ENCODE measurements around the gene OR5D18. TPM values are rescaled to one million over a fixed set of nuclear protein-coding genes. Genes with fewer than 3 reads are reported as not detected.
"Not testable (repeated sequence)": the region's sequence is repeated elsewhere in the genome, so short reads cannot be mapped to it uniquely, and the experiment has no call there.

Gene OR5D18
- total and polyA plus RNA-seq, 5 donors from 2014 or later = not detected

DNA sequence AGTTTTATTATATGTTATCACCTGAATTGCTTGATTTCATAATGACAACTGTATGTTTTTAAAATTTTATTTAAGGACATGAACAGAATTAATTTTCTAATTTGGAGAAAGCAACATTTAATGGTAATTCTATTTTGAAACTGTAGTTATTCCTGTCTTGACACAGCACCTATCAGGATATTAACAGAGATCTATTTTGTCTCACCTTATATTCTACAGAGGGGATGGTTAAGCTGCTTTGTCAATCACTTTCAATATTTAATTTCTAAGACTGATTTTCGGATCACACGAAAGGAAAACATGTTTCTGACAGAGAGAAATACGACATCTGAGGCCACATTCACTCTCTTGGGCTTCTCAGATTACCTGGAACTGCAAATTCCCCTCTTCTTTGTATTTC is 19.0 kb downstream of the OR5D18 start, which contains the start of gene OR5D16:
OR5D16 (plus strand) TSS at position 301 of the 400 bp plus-strand sequence; CDS start at position 301, 0 bp downstream.
- H3K27ac Mint-ChIP-seq = no peak within 1 kb of the TSS
- no peaks in the 10 kb centered on the region for H3K36me3 Mint-ChIP-seq
- ATAC-seq (ENCODE audit: low read depth in 2 of 2) = no peak

GRCh38 chr11:55847453-55847852 is 28.0 kb downstream of the OR5D18 start:
- Mint-ChIP-seq H3K4me3 (no peak overlapping the region), H3K9me3 (peaks cover 1 to 24% (median 15%) of the 10 kb centered on the region in 7 donors), H3K4me1 (no peaks in the 10 kb centered on the region), H3K36me3 (no peaks in the 10 kb centered on the region), H3K27ac (no peak overlapping the region), H3K27me3 (no peaks in the 10 kb centered on the region)
- no peak for DNase-seq
- Histone ChIP-seq H3K4me1 (ENCODE audit: control insufficient read depth, insufficient read depth, low read length, poor library complexity, severe bottlenecking) (no peaks in the 10 kb centered on the region), H3K27ac (ENCODE audit: insufficient read depth, low read length, poor library complexity, severe bottlenecking) (no peak overlapping the region), H3K27me3 (ENCODE audit: control insufficient read depth, insufficient read depth, low read length) (no peaks in the 10 kb centered on the region), H3K9me3 (ENCODE audit: control insufficient read depth in 2 of 2, low read length in 2 of 2) (no peaks in the 10 kb centered on the region), H3K4me3 (ENCODE audit: low read depth, low read length) (no peak overlapping the region), H3K36me3 (ENCODE audit: control insufficient read depth, insufficient read depth, low read length) (no peaks in the 10 kb centered on the region)
- no peak for ATAC-seq (ENCODE audit: low read depth in 2 of 2)

More for the DNA sequence above, 19.0 kb downstream of the OR5D18 start, which contains the start of gene OR5D16:
- H3K4me3 Mint-ChIP-seq = no peak within 1 kb of the TSS
- H3K9me3 Mint-ChIP-seq = peaks cover 0 to 29% (median 5%) of the 10 kb centered on the region in 7 donors
- H3K4me1 Mint-ChIP-seq = no peaks in the 10 kb centered on the region
- no peak within 1 kb of the TSS for H3K27ac ChIP-seq (ENCODE audit: insufficient read depth, low read length, poor library complexity, severe bottlenecking)
- DNase-seq = no peak
- no peaks in the 10 kb centered on the region for H3K27me3 ChIP-seq (ENCODE audit: control insufficient read depth, insufficient read depth, low read length)
- no peaks in the 10 kb centered on the region for H3K36me3 ChIP-seq (ENCODE audit: control insufficient read depth, insufficient read depth, low read length)
- H3K27me3 Mint-ChIP-seq = no peaks in the 10 kb centered on the region
- no peaks in the 10 kb centered on the region for H3K4me1 ChIP-seq (ENCODE audit: control insufficient read depth, insufficient read depth, low read length, poor library complexity, severe bottlenecking)
- H3K4me3 ChIP-seq (ENCODE audit: low read depth, low read length) = no peak within 1 kb of the TSS
- peaks cover 0 to 3% of the 10 kb centered on the region in 2 experiments for H3K9me3 ChIP-seq (ENCODE audit: control insufficient read depth in 2 of 2, low read length in 2 of 2)

- no peak overlapping the region for H3K4me3 Mint-ChIP-seq
- ATAC-seq (ENCODE audit: low read depth in 2 of 2) = no peak
- Histone ChIP-seq H3K4me1 (ENCODE audit: control insufficient read depth, insufficient read depth, low read length, poor library complexity, severe bottlenecking) (no peaks in the 10 kb centered on the region), H3K27ac (ENCODE audit: insufficient read depth, low read length, poor library complexity, severe bottlenecking) (no peak overlapping the region), H3K36me3 (ENCODE audit: control insufficient read depth, insufficient read depth, low read length) (no peaks in the 10 kb centered on the region), H3K9me3 (ENCODE audit: control insufficient read depth in 2 of 2, low read length in 2 of 2) (no peaks in the 10 kb centered on the region), H3K27me3 (ENCODE audit: control insufficient read depth, insufficient read depth, low read length) (no peaks in the 10 kb centered on the region), H3K4me3 (ENCODE audit: low read depth, low read length) (no peak overlapping the region)
- H3K27me3 Mint-ChIP-seq = no peaks in the 10 kb centered on the region
- H3K4me1 Mint-ChIP-seq = no peaks in the 10 kb centered on the region
- H3K36me3 Mint-ChIP-seq = no peaks in the 10 kb centered on the region
- H3K9me3 Mint-ChIP-seq = peaks cover 0 to 32% (median 16%) of the 10 kb centered on the region in 7 donors
- H3K27ac Mint-ChIP-seq = no peak overlapping the region
- no peak for DNase-seq
Measured at GRCh38 chr11:55849037-55849436, 29.6 kb downstream of the OR5D18 start.

DNA sequence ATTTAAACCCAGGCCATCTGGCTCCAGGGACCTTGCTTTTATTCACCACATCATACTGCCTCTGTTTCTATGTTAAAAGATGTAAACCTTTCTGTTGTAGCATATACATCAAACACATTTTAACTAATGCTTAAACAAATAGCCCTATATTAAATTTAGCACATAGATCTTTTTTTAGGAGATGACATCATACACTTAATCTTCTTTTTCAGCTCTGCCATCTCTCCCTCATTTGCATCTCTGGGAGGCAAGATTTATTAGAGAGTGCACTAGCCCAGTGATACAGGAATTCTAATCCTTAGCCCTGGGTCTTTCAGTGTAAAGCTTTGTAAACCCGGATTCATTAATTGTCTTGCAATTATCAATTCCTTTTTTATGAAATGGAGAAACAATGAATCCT is 32.7 kb downstream of the OR5D18 start:
- H3K4me3 Mint-ChIP-seq = no peak overlapping the region
- no peaks in the 10 kb centered on the region for H3K27me3 Mint-ChIP-seq
- H3K27ac Mint-ChIP-seq = no peak overlapping the region
- no peaks in the 10 kb centered on the region for H3K36me3 ChIP-seq (ENCODE audit: control insufficient read depth, insufficient read depth, low read length)
- H3K9me3 ChIP-seq (ENCODE audit: control insufficient read depth in 2 of 2, low read length in 2 of 2) = no peaks in the 10 kb centered on the region
- no peaks in the 10 kb centered on the region for H3K27me3 ChIP-seq (ENCODE audit: control insufficient read depth, insufficient read depth, low read length)
- no peaks in the 10 kb centered on the region for H3K36me3 Mint-ChIP-seq
- H3K4me3 ChIP-seq (ENCODE audit: low read depth, low read length) = no peak overlapping the region
- H3K4me1 ChIP-seq (ENCODE audit: control insufficient read depth, insufficient read depth, low read length, poor library complexity, severe bottlenecking) = no peaks in the 10 kb centered on the region
- DNase-seq (no peak), ATAC-seq (ENCODE audit: low read depth in 2 of 2) (no peak)
- no peak overlapping the region for H3K27ac ChIP-seq (ENCODE audit: insufficient read depth, low read length, poor library complexity, severe bottlenecking)
- peaks cover 0 to 27% (median 10%) of the 10 kb centered on the region in 7 donors for H3K9me3 Mint-ChIP-seq
- no peaks in the 10 kb centered on the region for H3K4me1 Mint-ChIP-seq

- ATAC-seq (ENCODE audit: low read depth in 2 of 2) = no peak
- H3K4me1 Mint-ChIP-seq = no peaks in the 10 kb centered on the region
- no peaks in the 10 kb centered on the region for H3K36me3 ChIP-seq (ENCODE audit: control insufficient read depth, insufficient read depth, low read length)
- no peaks in the 10 kb centered on the region for H3K4me1 ChIP-seq (ENCODE audit: control insufficient read depth, insufficient read depth, low read length, poor library complexity, severe bottlenecking)
- no peak for DNase-seq
- no peaks in the 10 kb centered on the region for H3K36me3 Mint-ChIP-seq
- no peak overlapping the region for H3K27ac Mint-ChIP-seq
- no peak overlapping the region for H3K27ac ChIP-seq (ENCODE audit: insufficient read depth, low read length, poor library complexity, severe bottlenecking)
- no peak overlapping the region for H3K4me3 Mint-ChIP-seq
- H3K9me3 ChIP-seq (ENCODE audit: control insufficient read depth in 2 of 2, low read length in 2 of 2) = no peaks in the 10 kb centered on the region
- H3K4me3 ChIP-seq (ENCODE audit: low read depth, low read length) = no peak overlapping the region
- H3K27me3 ChIP-seq (ENCODE audit: control insufficient read depth, insufficient read depth, low read length) = no peaks in the 10 kb centered on the region
- H3K9me3 Mint-ChIP-seq = peaks cover under 1 to 33% (median 8%) of the 10 kb centered on the region in 7 donors
- H3K27me3 Mint-ChIP-seq = no peaks in the 10 kb centered on the region
Measured at GRCh38 chr11:55854704-55855103, 35.3 kb downstream of the OR5D18 start.

DNA sequence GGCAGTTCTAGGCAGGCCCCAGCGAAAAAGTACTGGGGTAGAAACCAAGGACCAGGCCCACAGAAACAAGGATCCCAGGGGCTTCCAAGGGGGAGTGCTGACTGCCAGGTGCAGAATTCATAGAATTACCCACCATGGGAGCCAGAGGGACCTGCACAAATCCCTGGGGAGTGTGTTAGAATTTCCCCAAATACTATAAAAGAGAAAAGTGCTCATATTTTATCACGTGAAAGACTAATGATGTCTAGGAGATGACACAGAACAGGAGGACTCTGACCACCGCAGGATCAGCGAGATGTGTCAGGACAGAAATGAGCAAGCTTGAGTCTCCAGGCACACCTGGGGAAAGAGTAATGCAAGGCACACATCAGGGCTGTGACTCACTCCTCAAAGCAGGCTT is 47.9 kb downstream of the OR5D18 start:
- not testable (repeated sequence) for H3K36me3 Mint-ChIP-seq; H3K4me1 ChIP-seq (ENCODE audit: control insufficient read depth, insufficient read depth, low read length, poor library complexity, severe bottlenecking); DNase-seq; H3K27me3 ChIP-seq (ENCODE audit: control insufficient read depth, insufficient read depth, low read length); H3K27ac ChIP-seq (ENCODE audit: insufficient read depth, low read length, poor library complexity, severe bottlenecking); H3K4me3 Mint-ChIP-seq; H3K4me3 ChIP-seq (ENCODE audit: low read depth, low read length); H3K4me1 Mint-ChIP-seq; H3K27ac Mint-ChIP-seq; H3K9me3 ChIP-seq (ENCODE audit: control insufficient read depth in 2 of 2, low read length in 2 of 2); H3K27me3 Mint-ChIP-seq; ATAC-seq (ENCODE audit: low read depth in 2 of 2); H3K36me3 ChIP-seq (ENCODE audit: control insufficient read depth, insufficient read depth, low read length)
- peaks cover 2 to 18% (median 9%) of the 10 kb centered on the region in 7 donors for H3K9me3 Mint-ChIP-seq

Other genes with a start within 250 kb of the OR5D18 start
- gene OR4C16, start 247.5 kb upstream of the OR5D18 start, total RNA-seq = not detected
- gene OR4C16, start 247.5 kb upstream of the OR5D18 start, polyA plus RNA-seq = not detected
- gene OR4C11, start 212.0 kb upstream of the OR5D18 start, total RNA-seq = not detected
- not detected for gene OR4C11, start 212.0 kb upstream of the OR5D18 start, polyA plus RNA-seq
- gene OR4P4, start 184.5 kb upstream of the OR5D18 start, total RNA-seq = not detected
- gene OR4P4, start 184.5 kb upstream of the OR5D18 start, polyA plus RNA-seq = not detected
- gene OR4S2, start 171.3 kb upstream of the OR5D18 start, total RNA-seq = not detected
- gene OR4S2, start 171.3 kb upstream of the OR5D18 start, polyA plus RNA-seq = not detected
- gene OR4C6, start 157.4 kb upstream of the OR5D18 start, total RNA-seq = not detected
- not detected for gene OR4C6, start 157.4 kb upstream of the OR5D18 start, polyA plus RNA-seq
- gene OR5D13, start 46.2 kb upstream of the OR5D18 start, total RNA-seq = not detected
- not detected for gene OR5D13, start 46.2 kb upstream of the OR5D18 start, polyA plus RNA-seq
- gene OR5D14, start 24.1 kb upstream of the OR5D18 start, total RNA-seq = not detected
- gene OR5D14, start 24.1 kb upstream of the OR5D18 start, polyA plus RNA-seq = not detected
- not detected for gene OR5L1, start 8.3 kb upstream of the OR5D18 start, total RNA-seq
- not detected for gene OR5L1, start 8.3 kb upstream of the OR5D18 start, polyA plus RNA-seq
- gene OR5L2, start 7.6 kb downstream of the OR5D18 start, total RNA-seq = not detected
- not detected for gene OR5L2, start 7.6 kb downstream of the OR5D18 start, polyA plus RNA-seq
- gene OR5D16, start 19.1 kb downstream of the OR5D18 start, total RNA-seq = not detected
- gene OR5D16, start 19.1 kb downstream of the OR5D18 start, polyA plus RNA-seq = not detected
- not detected for gene TRIM51, start 63.7 kb downstream of the OR5D18 start, total RNA-seq
- not detected for gene TRIM51, start 63.7 kb downstream of the OR5D18 start, polyA plus RNA-seq
- gene OR5W2, start 95.0 kb downstream of the OR5D18 start, total RNA-seq = not detected
- gene OR5W2, start 95.0 kb downstream of the OR5D18 start, polyA plus RNA-seq = not detected
- not detected for gene OR5I1, start 116.8 kb downstream of the OR5D18 start, total RNA-seq
- not detected for gene OR5I1, start 116.8 kb downstream of the OR5D18 start, polyA plus RNA-seq
- not detected for gene OR10AG1, start 150.3 kb downstream of the OR5D18 start, total RNA-seq
- gene OR10AG1, start 150.3 kb downstream of the OR5D18 start, polyA plus RNA-seq = not detected
- gene OR5F1, start 175.0 kb downstream of the OR5D18 start, total RNA-seq = not detected
- not detected for gene OR5F1, start 175.0 kb downstream of the OR5D18 start, polyA plus RNA-seq
- not detected for gene OR5AS1, start 208.0 kb downstream of the OR5D18 start, total RNA-seq
- not detected for gene OR5AS1, start 208.0 kb downstream of the OR5D18 start, polyA plus RNA-seq